Breast epithelium (tissue), 4 donors: Measurements from ENCODE around the gene FAM114A1. TPM values are rescaled to one million over a fixed set of nuclear protein-coding genes. Genes with fewer than 3 reads are reported as not detected.

ENCODE experiments used
- DNase-seq, 2 donors: peaks; one replicate each; pipeline ENCODE4 v3.0.0-alpha.2; 2019; ENCODE audit warnings: low spot score in 2 of 2
- H3K27ac ChIP-seq, 2 donors: fragments of 200-600 bp; sonication (generic) in 1 of 2; one replicate each; pipeline ENCODE4 v1.5.1; 2016 to 2019; ENCODE audit warnings: mild to moderate bottlenecking in 1 of 2
- H3K27me3 ChIP-seq, 2 donors: fragments of 200-600 bp; sonication (generic) in 1 of 2; one replicate each; pipeline versions ENCODE4 v1.5.1 to v1.6.0; 2017 to 2019; ENCODE audit warnings: control low read depth in 1 of 2, mild to moderate bottlenecking in 1 of 2
- H3K36me3 ChIP-seq: fragments of 200-600 bp; one replicate; pipeline ENCODE4 v1.5.1; 2019
- H3K4me1 ChIP-seq, 2 donors: fragments of 200-600 bp; sonication (generic); one replicate each; pipeline ENCODE4 v1.5.1; 2016 to 2019; ENCODE audit warnings: control low read depth in 1 of 2
- H3K4me3 ChIP-seq, 3 donors: fragments of 200-600 bp; sonication (generic); 1 replicate in 2 of 3; 2 replicates in 1 of 3; pipeline ENCODE4 v1.5.1; 2016 to 2019; ENCODE audit warnings: mild to moderate bottlenecking in 3 of 3, moderate library complexity in 2 of 3
- H3K9me3 ChIP-seq, 2 donors: fragments of 200-600 bp; sonication (generic) in 1 of 2; one replicate each; pipeline ENCODE4 v1.5.1; 2016 to 2019; ENCODE audit warnings: control low read depth in 1 of 2
- POLR2A ChIP-seq: fragments of 450-650 bp; IDR thresholded peaks from one replicate; pipeline ENCODE4 v1.6.1; 2016; ENCODE audit warnings: antibody characterized with exemption, mild to moderate bottlenecking, moderate library complexity
- POLR2AphosphoS5 ChIP-seq, 3 donors: sonication (generic); formaldehyde crosslinking; IDR thresholded peaks; one replicate each; pipeline ENCODE4 v1.6.1; 2017; ENCODE audit warnings: antibody characterized with exemption in 3 of 3
- intact Hi-C: fragments of 100-400 bp; cut with DNase I; formaldehyde crosslinking; loops from one replicate; pipeline ENCODE4 v1.15.1; 2023; ENCODE audit warnings: low total_unique reads
- total RNA-seq, 3 donors: library from RNA; depleted of rRNA; stranded (reverse); fragments of >200 nt; gene quantifications; one replicate each; pipeline ENCODE4 v1.1.0, GENCODE V29; 2016
- TF ChIP-seq, protein P1 (sequence below), 3 donors: fragments of 450-650 bp; IDR thresholded peaks; one replicate each; pipeline ENCODE4 v1.5.1; 2016 to 2017; ENCODE audit warnings: antibody characterized with exemption in 3 of 3, mild to moderate bottlenecking in 3 of 3, moderate library complexity in 3 of 3

Gene FAM114A1
- total RNA-seq, 3 donors from 2014 or later = 74.6 to 109 (median 85.9) TPM

DNA sequence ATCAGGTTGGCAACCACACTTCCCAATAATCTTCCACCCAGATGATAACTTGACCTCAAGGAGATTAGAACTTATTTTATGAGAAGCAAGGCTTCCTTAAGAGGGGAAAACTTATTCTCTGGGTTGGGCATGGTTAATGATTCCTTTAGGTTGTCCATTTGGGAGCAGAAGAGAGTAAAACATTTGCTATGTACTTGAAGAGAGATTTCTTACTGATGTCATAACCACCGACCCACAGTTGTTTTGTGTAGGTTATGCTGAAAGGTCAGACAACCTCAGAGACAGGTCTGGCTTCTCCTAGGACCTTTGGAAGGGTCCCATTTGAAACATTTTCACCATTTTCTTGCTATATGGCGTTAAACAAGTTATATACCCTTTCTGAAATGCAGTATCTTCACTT lies 56.1 kb downstream of the FAM114A1 start:
- intact Hi-C loops = no loop called here
- no peak for DNase-seq
- H3K27ac ChIP-seq = no peak overlapping the region
- TF ChIP-seq, protein P1, sequence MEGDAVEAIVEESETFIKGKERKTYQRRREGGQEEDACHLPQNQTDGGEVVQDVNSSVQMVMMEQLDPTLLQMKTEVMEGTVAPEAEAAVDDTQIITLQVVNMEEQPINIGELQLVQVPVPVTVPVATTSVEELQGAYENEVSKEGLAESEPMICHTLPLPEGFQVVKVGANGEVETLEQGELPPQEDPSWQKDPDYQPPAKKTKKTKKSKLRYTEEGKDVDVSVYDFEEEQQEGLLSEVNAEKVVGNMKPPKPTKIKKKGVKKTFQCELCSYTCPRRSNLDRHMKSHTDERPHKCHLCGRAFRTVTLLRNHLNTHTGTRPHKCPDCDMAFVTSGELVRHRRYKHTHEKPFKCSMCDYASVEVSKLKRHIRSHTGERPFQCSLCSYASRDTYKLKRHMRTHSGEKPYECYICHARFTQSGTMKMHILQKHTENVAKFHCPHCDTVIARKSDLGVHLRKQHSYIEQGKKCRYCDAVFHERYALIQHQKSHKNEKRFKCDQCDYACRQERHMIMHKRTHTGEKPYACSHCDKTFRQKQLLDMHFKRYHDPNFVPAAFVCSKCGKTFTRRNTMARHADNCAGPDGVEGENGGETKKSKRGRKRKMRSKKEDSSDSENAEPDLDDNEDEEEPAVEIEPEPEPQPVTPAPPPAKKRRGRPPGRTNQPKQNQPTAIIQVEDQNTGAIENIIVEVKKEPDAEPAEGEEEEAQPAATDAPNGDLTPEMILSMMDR (IDR thresholded peaks at IDR 0.05) = no peak
- no peak for TF ChIP-seq POLR2A
- no peak for TF ChIP-seq POLR2AphosphoS5 (IDR thresholded peaks at IDR 0.05)
- H3K4me1 ChIP-seq = no peaks in the 10 kb centered on the region
- no peak overlapping the region for H3K4me3 ChIP-seq
- H3K27me3 ChIP-seq = no peaks in the 10 kb centered on the region
- no peaks in the 10 kb centered on the region for H3K9me3 ChIP-seq
- no peaks in the 10 kb centered on the region for H3K36me3 ChIP-seq

DNA sequence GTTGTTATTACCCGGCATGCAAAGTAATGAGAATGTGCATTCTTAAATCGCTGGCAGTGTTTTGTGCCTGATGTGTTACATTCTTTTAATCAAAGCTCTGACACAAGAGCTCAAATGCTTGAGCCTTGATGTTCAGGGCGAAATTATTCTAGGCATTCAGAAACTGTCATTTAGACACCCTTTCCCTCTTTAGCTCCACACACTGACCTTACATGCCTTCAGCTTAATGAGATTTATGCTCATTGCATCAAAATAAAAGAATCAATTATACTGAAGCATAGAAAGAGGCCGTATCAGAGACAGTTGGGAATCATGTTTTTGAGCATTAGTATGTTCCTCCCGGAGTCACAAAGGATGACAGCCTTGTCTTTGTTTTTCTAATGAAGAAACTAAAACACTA lies 56.7 kb downstream of the FAM114A1 start:
- Histone ChIP-seq H3K36me3 (no peaks in the 10 kb centered on the region), H3K27ac (no peak overlapping the region), H3K4me1 (no peaks in the 10 kb centered on the region), H3K27me3 (no peaks in the 10 kb centered on the region), H3K4me3 (no peak overlapping the region), H3K9me3 (no peaks in the 10 kb centered on the region)
- DNase-seq = no peak
- TF ChIP-seq POLR2AphosphoS5 (IDR thresholded peaks at IDR 0.05) = no peak
- TF ChIP-seq, protein P1 (IDR thresholded peaks at IDR 0.05) = no peak
- intact Hi-C loops = no loop called here

DNA sequence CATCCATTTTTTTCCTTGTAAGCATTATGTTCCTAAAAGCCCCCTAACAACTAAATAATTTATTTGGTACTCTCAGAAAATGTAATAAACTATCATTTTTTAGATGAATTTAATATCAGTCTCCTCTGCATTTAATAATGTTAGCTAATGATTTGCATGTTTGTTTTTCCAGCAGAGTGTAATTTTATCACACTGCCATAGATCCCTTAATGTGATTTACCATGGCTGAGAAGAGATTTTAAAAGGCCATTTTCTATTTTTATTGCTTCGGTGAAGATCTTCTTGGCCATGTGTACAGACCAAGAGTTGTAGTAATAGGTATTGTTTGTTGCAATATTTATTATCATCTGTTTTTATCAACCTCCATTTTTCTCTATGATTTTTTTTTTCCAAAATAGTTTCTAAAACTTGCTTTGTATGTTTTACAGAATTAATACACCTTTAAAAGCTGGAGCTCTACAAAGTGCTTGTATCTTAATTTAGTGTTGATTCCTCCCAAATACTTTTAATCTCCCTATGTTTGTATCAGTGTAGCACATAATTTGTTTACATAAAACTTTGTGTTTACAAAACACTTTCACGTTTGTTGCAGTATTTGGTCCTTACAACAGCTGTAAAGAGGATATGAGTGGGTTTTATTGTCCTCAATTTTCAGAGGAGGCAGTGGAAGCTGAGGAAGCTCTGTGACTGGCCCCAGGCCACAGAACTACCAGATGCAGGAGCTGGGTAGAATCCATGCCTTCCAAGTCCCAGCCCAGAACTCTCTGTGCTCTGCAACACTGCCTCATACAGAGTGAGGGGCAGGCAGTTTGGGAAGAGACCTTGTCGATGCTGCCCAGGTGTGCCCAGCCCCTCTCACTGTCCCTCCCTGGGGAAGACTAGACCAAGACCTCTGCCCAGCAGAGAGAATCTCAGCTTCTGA lies 58.1 kb downstream of the FAM114A1 start:
- TF ChIP-seq POLR2A = no peak
- TF ChIP-seq, protein P1 (IDR thresholded peaks at IDR 0.05) = no peak
- no peak for TF ChIP-seq POLR2AphosphoS5 (IDR thresholded peaks at IDR 0.05)
- no peaks in the 10 kb centered on the region for H3K9me3 ChIP-seq
- H3K36me3 ChIP-seq = peaks cover 8% of the 10 kb centered on the region
- H3K27me3 ChIP-seq = no peaks in the 10 kb centered on the region
- H3K4me1 ChIP-seq = no peaks in the 10 kb centered on the region
- H3K27ac ChIP-seq = no peak overlapping the region
- intact Hi-C loops = no loop called here
- no peak for DNase-seq
- H3K4me3 ChIP-seq = no peak overlapping the region

DNA sequence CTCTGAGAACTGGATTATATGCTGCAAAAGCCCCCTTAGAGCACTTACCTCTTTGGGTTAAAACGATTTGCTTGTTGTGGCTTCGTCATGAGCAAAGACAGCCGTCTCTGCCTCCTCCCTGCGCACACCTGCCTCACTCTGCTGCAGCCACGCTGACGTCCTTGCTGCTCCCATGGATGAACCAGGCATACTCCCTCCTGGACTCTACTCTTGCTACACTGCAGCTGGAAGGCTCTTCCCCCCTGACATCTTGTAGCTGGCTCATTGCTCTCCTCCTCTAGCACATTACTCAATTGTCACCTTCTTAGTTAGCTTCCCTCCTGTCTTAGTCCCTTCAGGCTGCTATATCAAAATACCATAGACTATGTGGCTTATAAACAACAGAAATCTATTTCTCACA lies 59.3 kb downstream of the FAM114A1 start:
- H3K4me3 ChIP-seq = no peak overlapping the region
- intact Hi-C loops = no loop called here
- H3K27me3 ChIP-seq = no peaks in the 10 kb centered on the region
- no peaks in the 10 kb centered on the region for H3K4me1 ChIP-seq
- TF ChIP-seq POLR2AphosphoS5 (IDR thresholded peaks at IDR 0.05) (no peak), POLR2A (no peak)
- TF ChIP-seq, protein P1 (IDR thresholded peaks at IDR 0.05) = no peak
- peaks cover 8% of the 10 kb centered on the region for H3K36me3 ChIP-seq
- no peak overlapping the region for H3K27ac ChIP-seq
- H3K9me3 ChIP-seq = no peaks in the 10 kb centered on the region
- no peak for DNase-seq

DNA sequence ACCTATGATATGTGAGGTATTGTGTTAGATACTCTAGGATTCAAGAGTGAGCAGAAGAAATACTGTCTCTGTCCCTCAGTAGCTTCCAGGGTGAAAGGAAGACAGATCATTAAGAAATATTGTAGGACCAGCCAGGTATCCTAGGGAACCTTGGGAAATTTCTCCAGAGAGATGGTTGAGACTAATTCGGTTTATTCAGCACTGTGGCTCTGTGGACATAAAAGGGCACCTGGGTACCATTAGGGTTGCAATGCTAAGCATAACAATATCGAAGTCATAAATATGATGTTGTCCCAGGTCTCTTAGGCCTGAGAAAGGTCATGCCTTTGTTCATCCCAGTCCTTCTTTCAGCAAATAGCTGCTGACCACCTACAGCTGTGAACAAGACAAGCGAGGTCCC lies 61.0 kb downstream of the FAM114A1 start:
- Histone ChIP-seq H3K9me3 (no peaks in the 10 kb centered on the region), H3K27ac (no peak overlapping the region), H3K36me3 (peaks cover 8% of the 10 kb centered on the region), H3K4me3 (no peak overlapping the region), H3K27me3 (no peaks in the 10 kb centered on the region), H3K4me1 (no peaks in the 10 kb centered on the region)
- DNase-seq = no peak
- intact Hi-C loops = no loop called here
- TF ChIP-seq, protein P1 (IDR thresholded peaks at IDR 0.05) = no peak
- TF ChIP-seq POLR2AphosphoS5 (IDR thresholded peaks at IDR 0.05) (no peak), POLR2A (no peak)
